HG03280 (cell line): Measurements from ENCODE around the gene ISG20L2.

Experiments used
- ATAC-seq: cut with Tn5 transposase; IDR thresholded peaks from one replicate; pipeline ENCODE4 v1.9.1; 2021; ENCODE audit warnings: mild to moderate bottlenecking, moderate library complexity; ENCODE audit not compliant: unreplicated experiment

Gene ISG20L2

GRCh38 chr1:156754219-156754618 is 25.7 kb upstream of the ISG20L2 start:
- ATAC-seq: no peak

GRCh38 chr1:156752843-156753482 is 24.4 kb upstream of the ISG20L2 start:
- no peak for ATAC-seq

GRCh38 chr1:156751757-156752481 is 23.4 kb upstream of the ISG20L2 start:
- ATAC-seq: peak; percentile 63

- no peak for ATAC-seq
These were observed 22.8 kb upstream of the ISG20L2 start, which contains the start of gene HDGF for GRCh38 chr1:156751451-156751756. Gene HDGF (minus strand): TSS chr1:156751675. CDS start chr1:156751429, 246 bp downstream.

- ATAC-seq: peak; percentile 19
These were observed 22.3 kb upstream of the ISG20L2 start for GRCh38 chr1:156750711-156751450.

- ATAC-seq: no peak
These were observed 21.7 kb upstream of the ISG20L2 start for GRCh38 chr1:156750191-156750672.

GRCh38 chr1:156749419-156750118 is 21.0 kb upstream of the ISG20L2 start:
- no peak for ATAC-seq

- no peak for ATAC-seq
These were observed 20.3 kb upstream of the ISG20L2 start for GRCh38 chr1:156748670-156749418.

GRCh38 chr1:156747742-156748669 is 19.4 kb upstream of the ISG20L2 start:
- no peak for ATAC-seq

GRCh38 chr1:156746728-156747631 is 18.4 kb upstream of the ISG20L2 start:
- no peak for ATAC-seq

GRCh38 chr1:156746406-156746727 is 17.8 kb upstream of the ISG20L2 start:
- ATAC-seq: no peak

- no peak for ATAC-seq
These were observed 17.3 kb upstream of the ISG20L2 start for GRCh38 chr1:156745881-156746280.

GRCh38 chr1:156744786-156745419 is 16.3 kb upstream of the ISG20L2 start:
- no peak for ATAC-seq

- no peak for ATAC-seq
These were observed 15.8 kb upstream of the ISG20L2 start for GRCh38 chr1:156744344-156744743.

- no peak for ATAC-seq
These were observed 15.1 kb upstream of the ISG20L2 start for GRCh38 chr1:156743367-156744302.

GRCh38 chr1:156742801-156743200 is 14.2 kb upstream of the ISG20L2 start:
- ATAC-seq: no peak

GRCh38 chr1:156742017-156742416 is 13.5 kb upstream of the ISG20L2 start:
- no peak for ATAC-seq
